IPS DF 19.7 (cell line): ENCODE results near the gene MAP6D1.
"Not testable (repeated sequence)": the region's sequence is repeated elsewhere in the genome, so short reads cannot be mapped to it uniquely, and the experiment has no call there.

Experiments
- DNase-seq: peaks from one replicate; pipeline ENCODE4 v3.0.0-alpha.2; 2013; ENCODE audit warnings: low read depth, low spot score

Gene MAP6D1

GRCh38 chr3:183799461-183799860, 25.9 kb downstream of the MAP6D1 start:
- DNase-seq, result no peak

- DNase-seq, result no peak
Measured at GRCh38 chr3:183797996-183798395, 27.4 kb downstream of the MAP6D1 start.

GRCh38 chr3:183796372-183796771, 29.0 kb downstream of the MAP6D1 start:
- DNase-seq, result no peak

GRCh38 chr3:183794452-183794851, 30.9 kb downstream of the MAP6D1 start:
- DNase-seq, result no peak

GRCh38 chr3:183792976-183793375, 32.4 kb downstream of the MAP6D1 start:
- DNase-seq, result no peak

GRCh38 chr3:183790700-183791099, 34.7 kb downstream of the MAP6D1 start:
- DNase-seq, result no peak

- no peak for DNase-seq
Measured at GRCh38 chr3:183789826-183790225, 35.6 kb downstream of the MAP6D1 start.

- DNase-seq, result not testable (repeated sequence)
Measured at GRCh38 chr3:183784503-183784902, 40.9 kb downstream of the MAP6D1 start.

- DNase-seq, result no peak
Measured at GRCh38 chr3:183782576-183783276, 42.7 kb downstream of the MAP6D1 start.

- DNase-seq, result no peak
Measured at GRCh38 chr3:183781246-183781645, 44.1 kb downstream of the MAP6D1 start.

- no peak for DNase-seq
Measured at GRCh38 chr3:183779896-183780465, 45.4 kb downstream of the MAP6D1 start.

- DNase-seq, result no peak
Measured at GRCh38 chr3:183777016-183777618, 48.3 kb downstream of the MAP6D1 start.

- DNase-seq, result not testable (repeated sequence)
Measured at GRCh38 chr3:183776451-183776850, 48.9 kb downstream of the MAP6D1 start.

GRCh38 chr3:183775781-183776180, 49.6 kb downstream of the MAP6D1 start:
- no peak for DNase-seq

GRCh38 chr3:183774631-183775030, 50.7 kb downstream of the MAP6D1 start:
- DNase-seq, result no peak

GRCh38 chr3:183769453-183769852, 55.9 kb downstream of the MAP6D1 start:
- DNase-seq, result no peak

GRCh38 chr3:183768114-183768513, 57.3 kb downstream of the MAP6D1 start:
- DNase-seq, result no peak

- peak; percentile 40 for DNase-seq
Measured at GRCh38 chr3:183766745-183767606, 58.4 kb downstream of the MAP6D1 start.

GRCh38 chr3:183766107-183766506, 59.3 kb downstream of the MAP6D1 start:
- DNase-seq, result no peak
